Neural progenitor cell (in vitro differentiated cells): ENCODE measurements around the gene ST3GAL6. TPM values are rescaled to one million over a fixed set of nuclear protein-coding genes. Genes with fewer than 3 reads are reported as not detected.

Source experiments
- DNase-seq: peaks from one replicate; pipeline ENCODE4 v3.0.0-alpha.2; 2016; ENCODE audit warnings: low spot score
- H2AFZ ChIP-seq: fragments of 200-600 bp; sonication (generic); replicated peaks from 2 replicates; pipeline ENCODE4 v1.6.1; 2016; ENCODE audit warnings: antibody characterized with exemption
- H3F3A ChIP-seq: fragments of 200-600 bp; sonication (generic); 2 replicates; pipeline ENCODE4 v1.6.1; 2016; ENCODE audit warnings: antibody characterized with exemption, low read depth
- H3K27ac ChIP-seq: fragments of 200-600 bp; sonication (generic); 2 replicates; pipeline ENCODE4 v1.5.1; 2016; ENCODE audit warnings: mild to moderate bottlenecking
- H3K27me3 ChIP-seq: fragments of 200-600 bp; sonication (generic); 2 replicates; pipeline ENCODE4 v1.6.1; 2016; ENCODE audit warnings: mild to moderate bottlenecking, moderate library complexity
- H3K36me3 ChIP-seq: fragments of 200-600 bp; sonication (generic); 2 replicates; pipeline ENCODE4 v1.5.1; 2016
- H3K4me1 ChIP-seq: fragments of 200-600 bp; sonication (generic); 2 replicates; pipeline ENCODE4 v1.6.1; 2016; ENCODE audit warnings: mixed run types
- H3K4me2 ChIP-seq: fragments of 200-600 bp; sonication (generic); 2 replicates; pipeline ENCODE4 v1.6.1; 2016
- H3K4me3 ChIP-seq: fragments of 200-600 bp; sonication (generic); 2 replicates; pipeline ENCODE4 v1.5.1; 2016
- H3K79me2 ChIP-seq: fragments of 200-600 bp; sonication (generic); 2 replicates; pipeline ENCODE4 v1.6.1; 2016; ENCODE audit warnings: low read depth
- H3K9ac ChIP-seq: fragments of 200-600 bp; sonication (generic); 2 replicates; pipeline ENCODE4 v1.6.1; 2016
- H3K9me3 ChIP-seq: fragments of 200-600 bp; sonication (generic); 2 replicates; pipeline ENCODE4 v1.5.1; 2016; ENCODE audit warnings: low read depth
- H4K20me1 ChIP-seq: fragments of 200-600 bp; sonication (generic); 2 replicates; pipeline ENCODE4 v1.6.1; 2016; ENCODE audit warnings: low read depth
- H3K27ac Mint-ChIP-seq: 3 replicates; pipeline ENCODE4 v1.8.0; 2021; ENCODE audit warnings: mixed read lengths
- H3K27me3 Mint-ChIP-seq: 2 replicates; pipeline ENCODE4 v1.8.0; 2022; ENCODE audit warnings: low read depth, mild to moderate bottlenecking, inconsistent platforms, moderate library complexity, mixed read lengths; ENCODE audit not compliant: insufficient read depth
- H3K36me3 Mint-ChIP-seq: 3 replicates; pipeline ENCODE4 v1.8.0; 2021; ENCODE audit warnings: mixed read lengths
- H3K4me1 Mint-ChIP-seq: 3 replicates; pipeline ENCODE4 v1.8.0; 2021; ENCODE audit warnings: mixed read lengths
- H3K4me3 Mint-ChIP-seq: 3 replicates; pipeline ENCODE4 v1.8.0; 2021; ENCODE audit warnings: mild to moderate bottlenecking, moderate library complexity, mixed read lengths
- H3K9me3 Mint-ChIP-seq: 3 replicates; pipeline ENCODE4 v1.8.0; 2020; ENCODE audit warnings: mixed read lengths
- CTCF ChIP-seq: fragments of 200-600 bp; sonication (generic); IDR thresholded peaks from 2 replicates; pipeline ENCODE4 v1.5.1; 2017; ENCODE audit warnings: antibody characterized with exemption, mild to moderate bottlenecking
- EZH2 ChIP-seq: fragments of 200-600 bp; sonication (generic); IDR thresholded peaks from 2 replicates; pipeline ENCODE4 v1.6.1; 2017; ENCODE audit warnings: antibody characterized with exemption, mild to moderate bottlenecking, moderate library complexity
- EZH2phosphoT487 ChIP-seq: fragments of 200-600 bp; sonication (generic); IDR thresholded peaks from 2 replicates; pipeline ENCODE4 v1.6.1; 2017; ENCODE audit warnings: antibody characterized with exemption
- total RNA-seq: library from RNA; depleted of rRNA; stranded (reverse); fragments of >200 nt; gene quantifications from 2 replicates; pipeline ENCODE4 v1.2.3, GENCODE V29; 2015; ENCODE audit warnings: low replicate concordance

The ST3GAL6 gene
- total RNA-seq, 1 donor from 2014 or later = 18.6 TPM

DNA sequence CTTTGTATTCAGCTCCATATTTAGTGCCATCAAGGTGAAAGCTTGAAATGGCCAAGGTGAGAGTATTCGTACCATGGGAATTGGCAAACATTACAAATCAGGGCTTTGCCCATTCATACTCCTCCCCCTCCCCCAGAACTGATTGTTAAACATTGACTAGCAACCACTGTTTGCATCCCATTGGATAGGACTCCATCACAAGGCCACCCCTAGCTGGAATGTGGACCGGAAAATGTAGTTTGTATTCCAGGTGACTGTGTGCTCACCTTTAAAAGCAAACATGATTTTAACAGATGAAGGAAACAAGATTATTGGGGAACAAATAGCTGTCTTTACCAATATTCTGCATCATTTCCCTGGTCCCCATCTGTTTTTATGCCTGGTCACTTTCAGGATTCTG lies 14.1 kb downstream of the ST3GAL6 start:
- Mint-ChIP-seq H3K27me3 (no peaks in the 10 kb centered on the region), H3K4me3 (no peak overlapping the region), H3K27ac (no peak overlapping the region), H3K4me1 (peaks cover 3% of the 10 kb centered on the region), H3K9me3 (no peaks in the 10 kb centered on the region), H3K36me3 (peaks cover 2% of the 10 kb centered on the region)
- no peaks in the 10 kb centered on the region for H3K4me1 ChIP-seq
- H3K36me3 ChIP-seq = no peaks in the 10 kb centered on the region
- no peak overlapping the region for H2AFZ ChIP-seq
- H3K9ac ChIP-seq = no peak overlapping the region
- no peak overlapping the region for H3K4me2 ChIP-seq
- DNase-seq = no peak
- H3K27me3 ChIP-seq = no peaks in the 10 kb centered on the region
- TF ChIP-seq EZH2phosphoT487 (no peak), EZH2 (no peak), CTCF (no peak)
- no peaks in the 10 kb centered on the region for H3K9me3 ChIP-seq
- H4K20me1 ChIP-seq = no peaks in the 10 kb centered on the region
- H3K27ac ChIP-seq = no peak overlapping the region
- no peak overlapping the region for H3K4me3 ChIP-seq
- no peaks in the 10 kb centered on the region for H3K79me2 ChIP-seq
- no peaks in the 10 kb centered on the region for H3F3A ChIP-seq

GRCh38 chr3:98777801-98778220 lies 14.7 kb downstream of the ST3GAL6 start:
- no peak overlapping the region for H2AFZ ChIP-seq
- H3K27me3 Mint-ChIP-seq = no peaks in the 10 kb centered on the region
- H3K27me3 ChIP-seq = no peaks in the 10 kb centered on the region
- H3K4me3 ChIP-seq = no peak overlapping the region
- H3K4me2 ChIP-seq = no peak overlapping the region
- H3K9ac ChIP-seq = no peak overlapping the region
- no peaks in the 10 kb centered on the region for H3K79me2 ChIP-seq
- no peak for DNase-seq
- peaks cover under 1% of the 10 kb centered on the region for H3K4me1 ChIP-seq
- H3K36me3 Mint-ChIP-seq = peaks cover 2% of the 10 kb centered on the region
- H3F3A ChIP-seq = no peaks in the 10 kb centered on the region
- no peaks in the 10 kb centered on the region for H3K9me3 ChIP-seq
- H3K4me3 Mint-ChIP-seq = no peak overlapping the region
- no peak overlapping the region for H3K27ac Mint-ChIP-seq
- H3K4me1 Mint-ChIP-seq = peaks cover 7% of the 10 kb centered on the region
- no peaks in the 10 kb centered on the region for H4K20me1 ChIP-seq
- H3K27ac ChIP-seq = no peak overlapping the region
- TF ChIP-seq EZH2phosphoT487 (no peak), CTCF (no peak), EZH2 (no peak)
- no peaks in the 10 kb centered on the region for H3K9me3 Mint-ChIP-seq
- H3K36me3 ChIP-seq = no peaks in the 10 kb centered on the region

GRCh38 chr3:98778383-98778782 lies 15.2 kb downstream of the ST3GAL6 start:
- no peaks in the 10 kb centered on the region for H3K9me3 ChIP-seq
- H3K9ac ChIP-seq = no peak overlapping the region
- TF ChIP-seq EZH2 = no peak
- TF ChIP-seq CTCF = no peak
- no peak for TF ChIP-seq EZH2phosphoT487
- H3K4me1 ChIP-seq = peaks cover 6% of the 10 kb centered on the region
- no peak overlapping the region for H3K27ac Mint-ChIP-seq
- no peaks in the 10 kb centered on the region for H3K27me3 ChIP-seq
- H3K79me2 ChIP-seq = no peaks in the 10 kb centered on the region
- H3K27ac ChIP-seq = no peak overlapping the region
- H3F3A ChIP-seq = no peaks in the 10 kb centered on the region
- H3K36me3 ChIP-seq = no peaks in the 10 kb centered on the region
- peaks cover 5% of the 10 kb centered on the region for H3K36me3 Mint-ChIP-seq
- H2AFZ ChIP-seq = no peak overlapping the region
- peaks cover 12% of the 10 kb centered on the region for H3K4me1 Mint-ChIP-seq
- peaks cover 2% of the 10 kb centered on the region for H3K27me3 Mint-ChIP-seq
- H3K9me3 Mint-ChIP-seq = no peaks in the 10 kb centered on the region
- H3K4me3 Mint-ChIP-seq = no peak overlapping the region
- no peaks in the 10 kb centered on the region for H4K20me1 ChIP-seq
- H3K4me2 ChIP-seq = no peak overlapping the region
- no peak overlapping the region for H3K4me3 ChIP-seq
- DNase-seq = no peak
